Putamen (tissue), 1 donor: Measurements from ENCODE around the gene LIPH.
"Not testable (repeated sequence)": the region's sequence is repeated elsewhere in the genome, so short reads cannot be mapped to it uniquely, and the experiment has no call there.

Experiments used
- DNase-seq: peaks from one replicate; pipeline ENCODE4 v3.0.0-alpha.2; 2016; ENCODE audit warnings: low spot score

LIPH gene

GRCh38 chr3:185552358-185552877 is at the start of gene LIPH:
Gene LIPH, minus strand, starts transcription at chr3:185552588. Its CDS starts 117 bp downstream, at chr3:185552471.
- DNase-seq: no peak

DNA sequence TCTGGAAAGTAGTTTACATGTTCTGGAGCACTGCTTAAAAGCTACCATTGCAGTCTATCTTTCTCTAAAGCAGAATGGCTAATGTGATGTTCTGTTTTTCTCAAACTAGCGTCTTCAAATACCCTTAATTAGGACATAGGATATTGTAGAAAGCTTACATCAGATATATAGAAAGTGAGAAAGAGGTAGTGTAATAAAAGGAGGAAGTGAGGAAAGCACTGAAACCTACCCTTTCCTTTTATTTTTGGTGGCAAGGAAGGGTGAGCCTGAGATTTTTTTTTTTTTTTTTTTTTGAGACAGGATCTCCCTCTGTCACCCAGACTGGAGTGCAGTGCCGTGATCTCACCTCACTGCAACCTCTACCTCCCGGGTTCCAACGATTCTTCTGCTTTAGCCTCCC is 43.1 kb upstream of the LIPH start:
- DNase-seq: no peak

DNA sequence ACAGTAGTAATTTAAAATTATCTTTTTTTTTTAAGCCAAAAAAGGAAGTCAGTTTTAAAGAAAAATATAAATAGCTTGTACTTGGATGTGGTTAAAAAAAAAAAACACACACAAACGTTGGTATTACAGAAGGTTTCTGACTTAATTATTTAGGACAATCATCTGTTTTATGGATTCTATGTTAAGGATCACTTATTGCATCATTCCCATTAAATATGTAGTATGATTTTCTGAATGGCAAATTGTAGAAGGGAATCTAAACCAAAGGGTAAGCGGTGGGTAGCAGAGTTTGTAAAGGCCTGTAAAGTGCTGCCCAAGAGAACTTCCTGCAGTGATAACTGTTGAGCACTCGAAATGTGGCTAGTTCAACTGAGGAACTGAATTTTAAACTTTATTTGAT is 41.7 kb upstream of the LIPH start:
- DNase-seq: no peak

DNA sequence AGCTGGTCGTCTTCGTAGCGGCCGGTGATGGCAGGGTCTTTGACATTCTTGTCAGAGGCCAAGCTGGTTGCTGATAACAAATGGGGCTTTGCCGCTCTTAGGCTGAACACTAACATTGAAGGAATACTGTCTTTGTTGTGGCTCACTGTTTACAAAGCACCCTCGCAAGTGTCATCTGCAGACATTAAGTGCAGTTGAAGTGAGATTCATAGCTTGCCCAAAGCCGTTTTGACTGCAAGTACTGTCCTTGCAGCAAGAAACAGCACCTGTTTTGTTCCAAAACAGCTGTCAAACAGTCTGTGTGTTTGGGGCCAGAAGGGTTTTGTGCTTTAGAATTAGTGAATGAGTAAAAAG is 34.3 kb upstream of the LIPH start:
- DNase-seq: peak; percentile 26

DNA sequence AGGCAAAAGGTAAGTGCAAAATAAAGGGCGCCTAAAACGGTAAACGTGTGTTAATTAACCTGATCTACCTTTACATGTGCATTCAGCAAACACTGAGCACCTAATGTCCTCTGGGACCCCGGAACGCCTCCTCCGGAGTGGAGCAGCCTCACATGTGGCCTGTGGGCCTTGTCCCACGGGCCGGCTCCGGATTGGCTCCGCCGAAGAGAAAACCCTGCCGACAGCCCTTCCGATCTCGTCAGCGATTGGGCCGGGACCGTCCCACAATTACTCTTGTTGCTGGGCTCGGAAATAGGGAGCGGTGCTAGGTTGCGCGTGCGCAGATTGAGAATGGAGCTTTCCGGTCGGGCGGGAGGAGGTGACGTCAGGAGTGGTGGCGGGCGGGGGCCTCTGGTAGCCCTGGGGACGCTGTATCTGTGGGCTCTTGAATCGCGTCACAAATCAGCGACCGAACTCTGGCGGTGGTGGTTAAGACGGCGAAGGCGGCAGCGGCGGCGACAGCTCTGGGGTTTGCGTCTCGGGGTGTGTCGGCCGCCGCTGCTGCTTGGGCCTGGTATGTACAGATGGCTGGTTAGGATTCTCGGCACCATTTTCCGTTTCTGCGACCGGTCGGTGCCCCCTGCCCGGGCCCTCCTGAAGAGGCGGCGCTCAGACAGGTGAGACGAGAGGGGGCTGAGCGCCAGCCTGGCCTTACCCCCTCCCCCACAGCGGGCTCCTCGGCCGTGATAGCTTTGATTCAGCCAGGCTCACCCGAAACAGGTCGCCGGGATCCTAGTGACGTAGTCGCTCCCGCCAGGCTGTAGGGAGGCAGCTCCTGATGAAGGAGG is 33.7 kb upstream of the LIPH start, which contains the start of gene SENP2:
Gene SENP2, plus strand, starts transcription at position 437 of the 827 bp plus-strand sequence. Its CDS starts 119 bp downstream, at position 556.
- DNase-seq: peak; percentile 99

DNA sequence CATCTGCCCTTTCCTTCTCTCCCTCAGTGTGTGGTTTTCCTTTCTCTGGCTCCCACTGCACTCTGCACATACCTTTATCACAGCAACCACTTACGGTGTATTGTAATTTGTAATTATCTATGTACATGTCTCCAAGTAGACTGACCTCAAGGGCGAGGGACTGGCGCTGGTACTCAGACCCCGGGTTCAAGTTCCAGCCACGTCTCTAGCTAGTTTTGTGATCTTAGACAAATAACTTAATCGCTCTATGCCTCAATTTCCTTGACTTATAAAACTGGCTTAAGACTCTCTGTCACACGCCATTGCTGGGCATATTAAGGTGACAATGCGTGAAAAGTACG is 33.1 kb upstream of the LIPH start:
- no peak for DNase-seq

DNA sequence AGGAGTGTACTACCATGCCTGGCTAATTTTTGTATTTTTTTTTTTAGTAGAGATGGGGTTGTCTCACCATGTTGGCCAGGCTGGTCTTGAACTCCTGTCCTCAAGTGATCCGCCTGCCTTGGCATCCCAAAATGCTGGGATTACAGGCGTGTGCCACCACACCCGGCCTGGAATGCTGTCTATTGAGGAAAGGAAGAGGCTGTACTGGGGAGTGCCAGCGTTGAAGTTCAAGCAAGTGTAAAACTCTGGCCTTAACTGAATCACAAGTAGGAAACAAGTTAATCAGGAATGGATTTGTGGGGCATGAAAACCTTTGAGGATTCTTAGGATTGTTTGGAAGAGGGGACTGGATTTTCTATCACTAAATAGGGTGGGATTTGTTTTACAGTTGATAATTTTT is 32.3 kb upstream of the LIPH start:
- no peak for DNase-seq

DNA sequence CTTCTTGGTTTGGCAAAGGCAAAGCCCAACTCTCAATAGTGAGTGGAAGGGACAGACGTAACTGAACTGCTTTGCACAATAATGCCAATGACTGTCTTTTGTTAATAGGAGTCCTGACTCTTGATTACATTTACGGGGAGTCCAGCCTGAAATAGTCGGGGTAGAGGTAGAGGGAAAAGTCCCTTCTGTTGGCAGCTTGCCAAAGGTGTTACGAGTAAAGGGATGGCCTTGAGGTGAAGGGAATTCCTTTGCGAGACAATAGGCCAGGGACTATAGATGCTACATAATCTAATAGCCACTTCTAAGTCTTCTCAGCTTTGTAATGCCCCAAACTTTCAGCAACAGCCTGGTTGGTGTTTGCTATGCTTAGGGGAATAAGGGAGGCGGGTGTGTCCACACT is 31.5 kb upstream of the LIPH start:
- no peak for DNase-seq

- DNase-seq: no peak
Measured at GRCh38 chr3:185582871-185583270, 30.5 kb upstream of the LIPH start.

- no peak for DNase-seq
Measured at GRCh38 chr3:185582236-185582635, 29.8 kb upstream of the LIPH start.

DNA sequence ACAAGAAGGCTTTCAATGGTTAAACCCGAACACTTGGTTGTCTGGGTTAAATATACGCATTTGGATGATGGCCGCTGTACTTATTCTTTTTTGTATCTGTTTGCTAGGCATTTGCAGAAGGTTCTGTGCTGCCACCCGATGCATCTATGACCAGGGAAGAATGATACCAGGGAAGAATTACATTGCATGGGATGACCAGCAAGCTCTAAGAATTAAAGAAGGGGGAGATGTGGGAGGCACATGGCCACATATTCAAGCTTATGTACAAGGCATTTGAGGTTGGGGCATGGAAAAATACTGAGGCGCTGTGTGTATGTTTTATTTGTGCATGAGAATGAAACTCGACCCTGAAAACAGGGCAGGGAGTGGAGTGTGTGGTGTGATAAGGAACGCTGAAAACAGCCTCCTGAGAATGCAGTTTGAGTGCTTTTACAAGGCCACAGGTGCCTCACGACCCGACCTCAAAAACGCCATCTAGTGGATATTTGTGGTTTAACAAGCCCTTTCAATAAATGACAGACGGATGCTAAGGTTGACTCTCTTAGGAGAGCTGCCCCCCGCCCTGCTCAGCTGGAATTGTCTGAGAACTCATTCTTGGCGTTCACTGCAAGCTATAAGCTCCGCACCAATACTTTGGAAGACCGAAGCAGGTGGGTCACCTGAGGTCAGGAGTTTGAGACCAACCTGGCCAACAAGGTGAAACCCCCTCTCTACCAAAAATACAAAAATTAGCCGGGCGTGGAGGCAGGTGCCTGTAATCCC is 22.9 kb upstream of the LIPH start:
- DNase-seq: not testable (repeated sequence)

DNA sequence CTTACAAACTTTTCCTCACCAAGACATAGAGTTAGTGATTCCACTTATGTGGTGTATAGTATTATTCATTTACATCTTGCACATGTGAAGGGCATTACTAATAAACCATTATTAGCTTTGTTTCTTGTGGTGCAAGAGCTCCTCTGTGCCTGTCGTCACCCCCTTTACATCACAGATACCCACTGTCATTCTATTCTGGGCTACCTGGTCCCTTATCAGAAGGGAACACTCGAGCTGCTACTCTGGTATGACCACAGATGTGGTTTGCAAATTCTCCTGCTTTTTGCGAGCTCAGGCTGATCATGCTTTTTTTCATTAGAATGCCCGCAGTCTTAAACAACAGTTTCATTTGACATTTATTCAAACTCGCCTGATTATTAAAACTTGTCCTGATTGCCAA is 19.8 kb upstream of the LIPH start:
- DNase-seq: no peak

DNA sequence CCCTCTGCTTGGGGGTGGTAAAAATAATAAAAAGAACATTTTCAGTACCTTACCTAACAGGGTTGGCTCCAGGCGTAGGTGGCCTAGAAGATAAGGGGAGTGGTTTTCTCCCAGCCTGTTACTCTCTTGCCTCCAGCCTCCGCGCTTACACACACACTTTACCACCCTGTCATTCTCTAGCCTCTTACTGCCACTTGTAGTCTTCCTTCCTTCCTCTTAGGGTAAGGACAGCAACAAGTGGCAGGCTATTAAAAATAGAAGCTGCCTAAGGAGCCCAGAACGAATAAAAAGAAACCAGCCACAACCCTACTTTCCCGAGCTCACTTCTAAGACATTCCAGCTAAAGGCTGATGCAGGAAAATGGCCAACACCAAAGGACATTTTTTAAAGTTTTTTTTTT is 9.6 kb upstream of the LIPH start:
- DNase-seq: no peak

DNA sequence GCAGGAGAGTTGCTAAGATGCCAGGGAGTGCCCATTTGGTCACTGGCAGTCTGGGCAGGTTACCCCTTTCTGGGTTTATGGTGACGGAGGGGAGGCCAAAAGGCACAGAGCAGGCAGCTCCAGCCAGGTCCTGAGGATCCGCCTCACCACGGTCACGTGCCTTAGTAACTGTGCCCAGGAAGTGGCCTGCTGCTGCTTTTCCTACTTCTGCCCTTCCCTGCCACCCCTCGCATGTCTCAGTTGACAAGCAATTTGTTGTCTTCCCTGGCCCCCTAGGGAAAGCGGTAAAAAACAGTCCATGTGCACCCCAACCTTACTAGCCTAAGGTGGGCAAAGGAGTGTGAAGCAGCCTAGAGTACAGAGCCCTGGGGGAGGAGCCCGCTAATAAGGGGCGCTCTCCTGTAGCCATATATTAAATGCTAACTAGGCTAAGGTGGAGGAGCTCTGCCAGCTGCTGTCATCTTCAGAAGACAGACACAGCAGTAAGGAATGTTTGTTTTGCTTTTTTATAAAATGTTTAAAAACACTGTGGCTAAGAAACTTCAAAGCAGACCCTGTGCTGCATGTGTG is 9.1 kb upstream of the LIPH start:
- no peak for DNase-seq

- no peak for DNase-seq
Measured at GRCh38 chr3:185560676-185561075, 8.3 kb upstream of the LIPH start.

GRCh38 chr3:185559706-185560090 is 7.3 kb upstream of the LIPH start:
- no peak for DNase-seq

GRCh38 chr3:185558395-185558794 is 6.0 kb upstream of the LIPH start:
- DNase-seq: no peak

GRCh38 chr3:185556640-185557039 is 4.3 kb upstream of the LIPH start:
- not testable (repeated sequence) for DNase-seq

GRCh38 chr3:185555860-185556347 is 3.5 kb upstream of the LIPH start:
- DNase-seq: no peak

GRCh38 chr3:185555101-185555501 is 2.7 kb upstream of the LIPH start:
- no peak for DNase-seq

- DNase-seq: no peak
Measured at GRCh38 chr3:185549651-185550111, 2.7 kb downstream of the LIPH start.

DNA sequence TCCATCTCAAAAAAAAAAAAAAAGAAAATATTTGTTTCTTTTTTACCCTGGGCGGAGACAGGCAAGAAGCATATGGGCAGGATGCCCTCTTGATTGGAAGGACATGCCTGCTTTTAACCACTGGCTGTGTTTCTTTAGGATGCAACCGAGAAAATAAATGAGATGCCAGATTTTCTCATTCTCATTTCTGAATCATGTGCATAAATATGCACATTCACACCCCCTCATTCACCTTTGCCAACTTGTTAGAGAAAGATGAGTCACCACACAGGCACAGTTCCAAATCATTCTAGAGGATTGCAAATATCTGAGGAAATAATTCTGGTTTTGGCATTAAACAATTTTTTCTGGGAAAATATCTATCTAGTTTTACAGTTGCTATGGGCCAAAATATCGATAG is 3.3 kb downstream of the LIPH start:
- peak; percentile 64 for DNase-seq

DNA sequence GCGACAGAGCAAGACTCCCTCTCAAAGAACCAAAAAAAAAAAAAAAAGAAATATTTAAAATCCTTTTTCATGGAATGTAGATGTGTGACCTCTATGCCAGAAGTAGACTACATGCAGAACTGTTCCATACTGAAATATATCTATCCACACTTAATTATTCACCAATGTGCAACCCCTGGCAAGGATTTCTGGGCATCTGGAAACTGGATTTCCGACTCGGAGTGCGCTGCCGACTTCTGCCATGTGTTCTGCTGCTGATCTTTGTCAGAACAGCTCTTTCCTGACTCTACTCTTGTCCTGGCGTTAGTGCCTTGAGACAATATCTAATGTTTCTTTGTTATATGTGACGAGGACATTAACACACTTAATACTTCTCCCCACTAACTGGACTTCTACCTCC is 11.7 kb downstream of the LIPH start:
- DNase-seq: no peak
